ENCODE measurements around the gene PCED1B.
"Not testable (repeated sequence)": the region's sequence is repeated elsewhere in the genome, so short reads cannot be mapped to it uniquely, and the experiment has no call there.

DNA sequence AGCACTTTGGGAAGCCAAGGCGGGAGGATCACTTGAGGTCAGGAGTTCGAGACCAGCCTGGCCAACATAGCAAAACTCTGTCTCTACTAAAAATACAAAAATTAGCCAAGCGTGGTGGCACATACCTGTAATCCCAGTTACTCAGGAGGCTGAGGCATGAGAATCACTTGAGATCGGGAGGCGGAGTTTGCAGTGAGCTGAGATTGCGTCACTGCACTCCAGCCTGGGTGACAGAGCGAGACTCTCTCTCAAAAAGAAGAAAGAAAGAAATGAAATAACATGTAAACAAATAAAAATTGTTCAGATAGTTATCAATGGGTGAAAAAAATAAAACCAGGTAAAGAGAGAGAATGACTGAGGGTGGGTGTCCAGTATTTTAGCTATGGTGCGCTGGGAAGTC is 200.3 kb downstream of the PCED1B start:
- TF ChIP-seq, protein P1, sequence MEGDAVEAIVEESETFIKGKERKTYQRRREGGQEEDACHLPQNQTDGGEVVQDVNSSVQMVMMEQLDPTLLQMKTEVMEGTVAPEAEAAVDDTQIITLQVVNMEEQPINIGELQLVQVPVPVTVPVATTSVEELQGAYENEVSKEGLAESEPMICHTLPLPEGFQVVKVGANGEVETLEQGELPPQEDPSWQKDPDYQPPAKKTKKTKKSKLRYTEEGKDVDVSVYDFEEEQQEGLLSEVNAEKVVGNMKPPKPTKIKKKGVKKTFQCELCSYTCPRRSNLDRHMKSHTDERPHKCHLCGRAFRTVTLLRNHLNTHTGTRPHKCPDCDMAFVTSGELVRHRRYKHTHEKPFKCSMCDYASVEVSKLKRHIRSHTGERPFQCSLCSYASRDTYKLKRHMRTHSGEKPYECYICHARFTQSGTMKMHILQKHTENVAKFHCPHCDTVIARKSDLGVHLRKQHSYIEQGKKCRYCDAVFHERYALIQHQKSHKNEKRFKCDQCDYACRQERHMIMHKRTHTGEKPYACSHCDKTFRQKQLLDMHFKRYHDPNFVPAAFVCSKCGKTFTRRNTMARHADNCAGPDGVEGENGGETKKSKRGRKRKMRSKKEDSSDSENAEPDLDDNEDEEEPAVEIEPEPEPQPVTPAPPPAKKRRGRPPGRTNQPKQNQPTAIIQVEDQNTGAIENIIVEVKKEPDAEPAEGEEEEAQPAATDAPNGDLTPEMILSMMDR (IDR thresholded peaks at IDR 0.05), result not testable (repeated sequence)
- TF ChIP-seq POLR2A (IDR thresholded peaks at IDR 0.05), result not testable (repeated sequence)
